GM18498 (cell line): ENCODE results near the gene ATOX1.
"Not testable (repeated sequence)": the region's sequence is repeated elsewhere in the genome, so short reads cannot be mapped to it uniquely, and the experiment has no call there.

Experiments used
- ATAC-seq: cut with Tn5 transposase; IDR thresholded peaks from one replicate; pipeline ENCODE4 v1.9.1; 2021; ENCODE audit warnings: mild to moderate bottlenecking, moderate library complexity; ENCODE audit not compliant: unreplicated experiment

ATOX1 gene

DNA sequence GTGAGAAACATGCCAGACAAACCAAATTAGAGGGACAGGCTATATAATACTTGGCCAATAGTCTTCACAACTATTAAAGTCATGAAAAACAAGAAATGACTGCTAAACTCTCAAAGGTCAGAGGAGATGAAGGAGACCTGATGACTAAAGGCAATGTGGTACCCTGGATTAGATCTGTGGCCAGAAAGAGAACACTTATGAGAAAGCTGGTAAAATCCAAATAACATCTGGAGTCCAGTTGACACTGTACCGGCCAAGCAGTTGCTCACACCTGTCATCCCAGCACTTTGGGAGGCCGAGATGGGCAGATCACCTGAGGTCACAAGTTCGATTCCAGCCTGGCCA is 24.4 kb downstream of the ATOX1 start:
- no peak for ATAC-seq

DNA sequence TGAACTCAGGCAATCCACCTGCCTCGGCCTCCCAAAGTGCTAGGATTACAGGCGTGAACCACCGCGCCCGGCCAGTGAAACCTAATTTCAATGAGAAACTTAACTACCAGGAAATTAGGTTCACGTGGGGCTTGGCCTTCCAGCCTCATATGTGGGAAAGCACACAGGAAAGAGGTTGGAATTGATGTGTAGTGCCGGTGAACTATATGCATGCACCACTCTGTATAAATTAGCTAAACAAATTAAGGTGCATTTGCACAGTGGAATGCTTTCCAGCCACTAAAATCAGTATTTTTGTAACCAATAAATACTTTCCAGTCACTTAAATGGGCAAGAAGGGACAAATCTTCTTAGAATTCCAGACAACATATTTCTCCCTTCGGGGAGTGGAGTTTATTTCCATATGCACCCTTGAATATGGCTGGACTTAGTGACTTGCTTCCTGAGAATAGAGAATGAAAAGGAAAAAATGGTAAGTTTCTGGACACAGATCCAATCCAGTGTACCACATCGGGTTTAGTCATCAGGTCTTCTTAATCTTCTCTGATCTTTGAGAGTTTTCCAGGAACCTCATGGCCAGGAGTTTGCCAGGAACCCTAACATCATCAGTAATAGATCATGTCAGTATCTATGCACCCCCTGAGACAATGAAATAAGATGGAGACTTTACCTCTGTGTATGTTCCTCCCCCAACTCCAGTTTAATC is 24.9 kb downstream of the ATOX1 start:
- no peak for ATAC-seq

DNA sequence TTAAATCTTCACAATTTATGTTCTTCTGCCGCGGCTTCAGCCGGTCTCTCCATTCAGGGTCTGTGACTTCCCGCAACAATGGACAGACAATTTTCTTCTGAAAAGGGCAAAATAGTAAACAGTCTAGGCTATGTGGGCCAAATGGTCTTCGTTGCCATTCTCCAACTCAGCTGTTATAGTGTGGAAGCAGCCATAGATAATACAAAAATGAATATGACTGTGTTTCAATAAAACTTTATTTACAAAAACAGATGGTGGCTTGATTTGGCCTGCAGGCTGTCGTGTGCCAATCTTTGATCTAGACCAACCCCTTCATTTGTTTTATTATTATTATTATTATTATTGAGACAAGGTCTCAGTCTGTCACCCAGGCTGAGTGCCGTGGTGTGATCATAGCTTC is 28.1 kb downstream of the ATOX1 start:
- ATAC-seq = no peak

DNA sequence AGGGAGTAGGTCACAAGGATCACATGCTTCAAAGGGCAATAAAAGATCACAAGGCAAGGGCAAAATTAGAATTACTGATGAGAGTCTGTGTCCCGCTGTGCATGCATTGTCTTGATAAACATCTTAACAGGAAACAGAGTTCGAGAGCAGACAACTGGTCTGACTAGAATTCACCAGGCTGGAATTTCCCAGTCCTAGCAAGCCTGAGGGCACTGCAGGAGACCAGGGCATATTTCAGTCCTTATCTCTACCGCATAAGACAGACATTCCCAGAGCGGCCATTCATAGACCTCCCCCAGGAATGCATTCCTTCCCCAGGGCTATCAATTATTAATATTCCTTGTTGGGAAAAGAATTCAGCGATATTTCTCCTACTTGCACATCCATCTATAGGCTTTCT is 28.8 kb downstream of the ATOX1 start:
- ATAC-seq = not testable (repeated sequence)

GRCh38 chr5:151724360-151724759 is 34.1 kb downstream of the ATOX1 start:
- no peak for ATAC-seq

DNA sequence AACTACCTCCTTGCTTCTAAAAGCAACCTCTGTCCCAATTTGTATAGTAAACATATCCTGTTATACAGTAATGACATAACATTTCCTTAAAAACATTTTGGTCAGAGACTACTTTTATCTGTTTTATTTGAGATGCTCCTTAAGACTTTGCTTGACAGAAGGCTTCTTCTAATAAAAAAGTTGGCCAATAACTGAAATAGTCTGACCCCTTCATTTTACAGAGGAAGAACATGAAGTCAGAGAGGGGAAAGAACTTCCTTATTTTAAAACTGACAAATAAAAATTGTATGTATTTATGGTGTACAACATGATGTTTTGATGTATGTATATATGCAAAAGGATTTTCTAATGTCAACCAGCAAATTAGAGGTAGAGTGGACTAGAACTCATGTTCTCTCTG is 35.9 kb downstream of the ATOX1 start:
- ATAC-seq = no peak

- peak; percentile 26 for ATAC-seq
These were observed 36.5 kb downstream of the ATOX1 start for GRCh38 chr5:151721812-151722391.

- ATAC-seq = peak; percentile 83
These were observed 37.3 kb downstream of the ATOX1 start for GRCh38 chr5:151721087-151721646.

DNA sequence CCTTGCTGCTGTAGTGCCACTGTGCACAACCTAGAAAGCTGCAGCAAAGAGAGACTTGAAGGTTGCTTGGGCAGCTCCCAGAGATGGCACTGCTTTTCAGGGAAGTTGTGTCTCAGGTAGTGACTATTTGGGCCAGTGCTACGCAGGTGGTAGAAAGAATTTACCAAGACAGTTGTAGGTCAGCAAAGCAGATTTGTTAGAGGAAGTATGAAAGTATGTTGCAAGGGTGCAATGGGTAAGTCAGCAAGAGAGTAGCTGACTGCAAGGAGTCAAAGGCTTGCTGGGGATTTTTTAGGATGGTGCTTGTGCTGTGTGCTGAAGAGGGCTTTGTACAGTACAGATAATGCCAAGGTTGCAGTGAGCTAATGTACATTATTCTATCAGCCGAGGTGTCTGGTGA is 38.2 kb downstream of the ATOX1 start:
- no peak for ATAC-seq

DNA sequence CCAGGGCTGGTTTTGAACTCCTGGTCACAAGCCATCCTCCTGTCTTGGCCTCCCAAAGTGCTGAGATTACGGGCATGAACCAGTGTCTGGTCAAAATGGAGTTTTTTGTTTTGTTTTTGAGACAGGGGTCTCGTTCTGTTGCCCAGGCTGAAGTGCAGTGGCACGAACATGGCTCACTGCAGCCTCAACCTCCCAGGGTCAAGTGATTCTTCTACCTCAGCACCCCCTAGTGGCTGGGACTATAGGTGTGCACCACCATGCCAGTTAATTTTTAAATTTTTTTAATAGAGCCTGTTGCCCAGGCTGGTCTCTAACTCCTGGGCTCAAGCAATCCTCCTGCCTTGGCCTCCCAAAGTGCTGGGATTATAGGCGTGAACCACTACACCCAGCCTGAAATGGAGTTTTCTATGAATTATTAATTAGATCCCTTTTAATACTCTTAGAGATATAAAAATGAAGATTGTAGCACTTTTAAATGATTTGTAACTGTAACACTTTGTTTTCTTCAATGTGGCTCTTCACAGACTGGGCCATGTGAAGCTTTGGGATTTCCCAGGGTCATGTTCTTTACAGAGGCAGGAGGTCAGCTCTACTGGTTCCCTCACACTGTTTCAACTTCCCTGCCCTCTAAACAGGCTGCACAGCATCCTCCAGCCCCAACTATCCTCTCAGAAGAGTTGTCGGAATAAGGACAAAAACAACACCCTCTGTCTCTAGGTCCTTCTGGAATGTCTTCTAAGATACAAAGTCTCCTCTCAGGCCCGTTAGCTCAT is 39.0 kb downstream of the ATOX1 start:
- ATAC-seq = no peak

- no peak for ATAC-seq
These were observed 39.8 kb downstream of the ATOX1 start for GRCh38 chr5:151718646-151719045.

GRCh38 chr5:151718153-151718552 is 40.3 kb downstream of the ATOX1 start:
- ATAC-seq = no peak

DNA sequence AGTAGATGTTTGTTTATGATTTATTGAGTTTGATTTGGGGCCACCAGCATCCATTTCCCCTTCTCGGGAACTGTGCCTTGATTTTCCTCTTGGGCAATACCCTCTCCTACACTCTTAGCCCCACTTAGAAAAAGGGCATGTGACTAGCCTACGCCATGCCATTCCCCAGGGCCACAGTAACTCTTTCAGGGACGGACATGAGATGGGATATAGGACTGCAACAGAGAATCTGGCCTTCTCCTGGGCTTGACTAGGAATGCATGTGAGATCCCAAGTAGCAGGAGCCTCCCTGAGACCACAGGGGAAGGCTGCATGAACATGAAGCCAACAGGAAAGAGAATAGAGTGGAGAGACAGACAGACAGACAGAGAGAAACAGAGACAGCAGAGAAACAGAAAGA is 41.0 kb downstream of the ATOX1 start:
- no peak for ATAC-seq

DNA sequence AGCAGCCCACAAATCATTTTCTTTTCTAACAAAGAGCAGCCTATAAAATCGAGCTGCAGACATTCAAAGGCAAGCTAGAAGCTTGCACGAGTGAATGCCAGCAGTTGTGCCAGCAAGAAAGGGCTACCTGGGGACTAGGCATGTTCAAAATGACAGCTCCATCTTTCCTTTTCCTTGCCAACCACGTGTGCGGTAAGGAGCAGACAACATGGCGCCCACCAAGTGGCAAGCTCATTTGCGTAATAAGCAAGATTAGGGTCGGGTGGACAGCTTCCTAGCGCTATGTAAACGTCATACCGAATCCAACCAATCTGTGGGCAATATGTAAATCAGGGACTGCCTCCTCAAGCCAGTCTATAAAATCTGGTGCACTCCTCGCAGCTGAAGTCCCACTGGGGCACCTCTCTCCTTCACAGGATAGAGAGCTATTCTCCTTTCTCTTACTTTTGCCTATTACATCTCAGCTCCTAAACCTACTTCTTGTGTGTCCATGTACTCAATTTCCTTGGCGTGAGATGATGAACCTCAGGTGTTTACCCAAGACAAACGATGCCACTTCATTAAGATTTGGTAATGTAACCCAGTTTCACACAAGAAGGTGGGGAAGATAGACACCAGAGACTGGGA is 49.2 kb downstream of the ATOX1 start:
- ATAC-seq = no peak

DNA sequence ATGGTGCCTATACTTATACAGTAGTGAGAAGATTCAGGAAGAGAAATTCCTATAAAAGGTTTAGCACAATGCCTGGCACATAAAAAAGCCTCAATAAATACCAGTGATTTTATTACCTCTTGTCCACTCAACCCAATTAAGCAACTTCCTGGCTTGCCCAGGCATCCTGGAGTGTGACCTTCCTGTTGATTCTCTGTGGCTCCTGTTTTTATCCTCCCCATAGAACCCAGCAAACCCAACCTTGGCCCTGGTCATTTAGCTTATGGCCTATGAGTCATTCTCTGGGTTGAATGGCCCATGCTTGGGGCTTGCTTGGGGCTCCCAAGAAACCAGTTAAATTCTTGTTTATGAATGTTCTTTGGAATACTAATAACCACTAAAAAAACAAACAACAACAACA is 50.3 kb downstream of the ATOX1 start:
- ATAC-seq = no peak

DNA sequence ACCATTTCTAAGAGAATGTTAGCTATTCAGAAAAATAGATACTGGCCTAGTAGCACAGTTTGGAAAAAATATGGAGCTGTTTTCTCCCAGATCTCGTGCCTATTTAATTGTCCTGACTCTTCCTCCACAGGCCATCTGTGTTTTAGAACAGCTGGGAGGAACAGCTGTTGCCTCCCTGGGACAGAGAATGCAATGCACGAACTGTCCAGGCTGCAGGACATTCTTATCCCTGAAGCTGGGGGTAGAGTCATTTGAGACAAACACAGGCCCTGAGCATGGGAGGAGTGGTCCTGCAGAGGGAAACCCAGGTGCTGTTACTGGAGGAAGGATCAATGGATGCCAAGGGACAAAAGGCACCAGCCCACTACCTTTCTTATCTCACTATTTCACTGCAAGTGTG is 50.9 kb downstream of the ATOX1 start:
- no peak for ATAC-seq

- ATAC-seq = no peak
These were observed 51.5 kb downstream of the ATOX1 start for GRCh38 chr5:151706906-151707305.

GRCh38 chr5:151703780-151704179 is 54.7 kb downstream of the ATOX1 start:
- no peak for ATAC-seq

GRCh38 chr5:151703227-151703626 is 55.2 kb downstream of the ATOX1 start:
- peak; percentile 88 for ATAC-seq

- ATAC-seq = peak; percentile 59
These were observed 57.6 kb downstream of the ATOX1 start for GRCh38 chr5:151700820-151701219.

DNA sequence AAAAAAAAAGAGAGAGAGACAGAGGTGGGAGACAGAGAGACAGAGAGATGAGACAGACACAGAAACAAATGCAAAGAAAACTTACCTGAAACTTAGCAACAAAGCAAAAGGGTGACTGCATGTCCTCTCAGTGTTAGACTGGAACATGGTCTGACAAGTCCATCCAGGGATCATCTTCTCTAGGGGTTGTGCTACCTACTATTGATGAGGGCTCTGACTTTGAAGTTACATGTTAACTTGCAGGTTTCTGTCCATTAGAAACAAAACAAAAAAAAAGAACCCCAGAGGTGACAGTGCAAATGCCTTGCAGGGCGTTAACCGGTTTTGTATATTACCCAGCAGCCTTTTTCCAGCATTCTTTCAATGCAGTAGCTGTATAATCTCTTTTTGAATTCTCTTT is 58.1 kb downstream of the ATOX1 start:
- ATAC-seq = no peak
